ENCODE results near the gene TMA16. TPM values are rescaled to one million over a fixed set of nuclear protein-coding genes. Genes with fewer than 3 reads are reported as not detected.

TMA16 gene
- total and polyA plus RNA-seq, 2 donors = 19.3 to 32.2 TPM

GRCh38 chr4:163562496-163562895 lies 68.0 kb downstream of the TMA16 start:
- DNase-seq (ENCODE audit: low read depth in 6 of 9, low spot score in 9 of 9) = no peak
- H3K4me1 ChIP-seq (ENCODE audit: control insufficient read depth in 2 of 2, insufficient read depth in 2 of 2, low read length in 2 of 2) = peaks cover 6 to 10% of the 10 kb centered on the region in 2 donors
- over 99% methylated on average over 2 of the region's 2 CpGs for WGBS

GRCh38 chr4:163563592-163563991 lies 69.1 kb downstream of the TMA16 start:
- Histone ChIP-seq H3K9me3 (ENCODE audit: control insufficient read depth in 2 of 2, insufficient read depth in 1 of 2, low read length in 1 of 2) (no peaks in the 10 kb centered on the region), H3K27me3 (ENCODE audit: control insufficient read depth in 2 of 2, insufficient read depth in 1 of 2, low read length in 1 of 2) (no peaks in the 10 kb centered on the region), H3K36me3 (ENCODE audit: control insufficient read depth in 2 of 2, insufficient read depth in 2 of 2, low read length in 1 of 2) (no peaks in the 10 kb centered on the region), H3K27ac (ENCODE audit: low read depth in 1 of 2, low read length in 1 of 2) (no peak overlapping the region), H3K4me3 (ENCODE audit: low read length in 2 of 2) (no peak overlapping the region), H3K4me1 (ENCODE audit: control insufficient read depth in 2 of 2, insufficient read depth in 2 of 2, low read length in 2 of 2) (peaks cover 1% of the 10 kb centered on the region in 2 donors)
- no peak for DNase-seq (ENCODE audit: low read depth in 6 of 9, low spot score in 9 of 9)
- WGBS = 96% methylated on average over 6 of the region's 6 CpGs

More at GRCh38 chr4:163562496-163562895, 68.0 kb downstream of the TMA16 start:
- Histone ChIP-seq H3K27me3 (ENCODE audit: control insufficient read depth in 2 of 2, insufficient read depth in 1 of 2, low read length in 1 of 2) (no peaks in the 10 kb centered on the region), H3K4me3 (ENCODE audit: low read length in 2 of 2) (no peak overlapping the region), H3K27ac (ENCODE audit: low read depth in 1 of 2, low read length in 1 of 2) (no peak overlapping the region), H3K36me3 (ENCODE audit: control insufficient read depth in 2 of 2, insufficient read depth in 2 of 2, low read length in 1 of 2) (no peaks in the 10 kb centered on the region), H3K9me3 (ENCODE audit: control insufficient read depth in 2 of 2, insufficient read depth in 1 of 2, low read length in 1 of 2) (no peaks in the 10 kb centered on the region)

GRCh38 chr4:163564221-163564720 lies 69.8 kb downstream of the TMA16 start:
- no peak overlapping the region for H3K27ac ChIP-seq (ENCODE audit: low read depth in 1 of 2, low read length in 1 of 2)
- no peak for DNase-seq (ENCODE audit: low read depth in 6 of 9, low spot score in 9 of 9)
- 98% methylated on average over 2 of the region's 2 CpGs for WGBS
- no peak overlapping the region for H3K4me3 ChIP-seq (ENCODE audit: low read length in 2 of 2)
- no peaks in the 10 kb centered on the region for H3K9me3 ChIP-seq (ENCODE audit: control insufficient read depth in 2 of 2, insufficient read depth in 1 of 2, low read length in 1 of 2)
- no peaks in the 10 kb centered on the region for H3K36me3 ChIP-seq (ENCODE audit: control insufficient read depth in 2 of 2, insufficient read depth in 2 of 2, low read length in 1 of 2)
- H3K27me3 ChIP-seq (ENCODE audit: control insufficient read depth in 2 of 2, insufficient read depth in 1 of 2, low read length in 1 of 2) = no peaks in the 10 kb centered on the region
- H3K4me1 ChIP-seq (ENCODE audit: control insufficient read depth in 2 of 2, insufficient read depth in 2 of 2, low read length in 2 of 2) = no peaks in the 10 kb centered on the region

- 86% methylated on average over 5 of the region's 5 CpGs for WGBS
- Histone ChIP-seq H3K9me3 (ENCODE audit: control insufficient read depth in 2 of 2, insufficient read depth in 1 of 2, low read length in 1 of 2) (no peaks in the 10 kb centered on the region), H3K4me3 (ENCODE audit: low read length in 2 of 2) (no peak overlapping the region), H3K36me3 (ENCODE audit: control insufficient read depth in 2 of 2, insufficient read depth in 2 of 2, low read length in 1 of 2) (no peaks in the 10 kb centered on the region), H3K27ac (ENCODE audit: low read depth in 1 of 2, low read length in 1 of 2) (no peak overlapping the region), H3K27me3 (ENCODE audit: control insufficient read depth in 2 of 2, insufficient read depth in 1 of 2, low read length in 1 of 2) (no peaks in the 10 kb centered on the region), H3K4me1 (ENCODE audit: control insufficient read depth in 2 of 2, insufficient read depth in 2 of 2, low read length in 2 of 2) (no peaks in the 10 kb centered on the region)
- no peak for DNase-seq (ENCODE audit: low read depth in 6 of 9, low spot score in 9 of 9)
These were observed 71.0 kb downstream of the TMA16 start for GRCh38 chr4:163565226-163566135.

GRCh38 chr4:163566257-163566796 lies 71.8 kb downstream of the TMA16 start:
- H3K4me3 ChIP-seq (ENCODE audit: low read length in 2 of 2) = no peak overlapping the region
- H3K27ac ChIP-seq (ENCODE audit: low read depth in 1 of 2, low read length in 1 of 2) = no peak overlapping the region
- DNase-seq (ENCODE audit: low read depth in 6 of 9, low spot score in 9 of 9) = no peak
- WGBS = 83% methylated on average over 4 of the region's 4 CpGs
- H3K4me1 ChIP-seq (ENCODE audit: control insufficient read depth in 2 of 2, insufficient read depth in 2 of 2, low read length in 2 of 2) = no peaks in the 10 kb centered on the region
- H3K27me3 ChIP-seq (ENCODE audit: control insufficient read depth in 2 of 2, insufficient read depth in 1 of 2, low read length in 1 of 2) = no peaks in the 10 kb centered on the region
- H3K9me3 ChIP-seq (ENCODE audit: control insufficient read depth in 2 of 2, insufficient read depth in 1 of 2, low read length in 1 of 2) = no peaks in the 10 kb centered on the region
- H3K36me3 ChIP-seq (ENCODE audit: control insufficient read depth in 2 of 2, insufficient read depth in 2 of 2, low read length in 1 of 2) = no peaks in the 10 kb centered on the region

GRCh38 chr4:163568843-163569242 lies 74.4 kb downstream of the TMA16 start:
- Histone ChIP-seq H3K4me3 (ENCODE audit: low read length in 2 of 2) (no peak overlapping the region), H3K9me3 (ENCODE audit: control insufficient read depth in 2 of 2, insufficient read depth in 1 of 2, low read length in 1 of 2) (no peaks in the 10 kb centered on the region), H3K4me1 (ENCODE audit: control insufficient read depth in 2 of 2, insufficient read depth in 2 of 2, low read length in 2 of 2) (no peaks in the 10 kb centered on the region), H3K27ac (ENCODE audit: low read depth in 1 of 2, low read length in 1 of 2) (no peak overlapping the region), H3K27me3 (ENCODE audit: control insufficient read depth in 2 of 2, insufficient read depth in 1 of 2, low read length in 1 of 2) (no peaks in the 10 kb centered on the region), H3K36me3 (ENCODE audit: control insufficient read depth in 2 of 2, insufficient read depth in 2 of 2, low read length in 1 of 2) (no peaks in the 10 kb centered on the region)
- 92% methylated on average over 2 of the region's 2 CpGs for WGBS
- no peak for DNase-seq (ENCODE audit: low read depth in 6 of 9, low spot score in 9 of 9)

Other genes starting within 250 kb of the TMA16 start
- 2.7 TPM for gene NPY1R, start 162.1 kb upstream of the TMA16 start, total RNA-seq
- 2.2 TPM for gene NPY1R, start 162.1 kb upstream of the TMA16 start, polyA plus RNA-seq
- gene NPY5R, start 150.8 kb upstream of the TMA16 start, total RNA-seq = 0.05 TPM
- 0.14 TPM for gene NPY5R, start 150.8 kb upstream of the TMA16 start, polyA plus RNA-seq
- gene TKTL2, start 20.9 kb upstream of the TMA16 start, total RNA-seq = not detected
- 0.02 TPM for gene TKTL2, start 20.9 kb upstream of the TMA16 start, polyA plus RNA-seq